Loucy (cell line): ENCODE results near the gene MACROD2.
"Not testable (repeated sequence)": the region's sequence is repeated elsewhere in the genome, so short reads cannot be mapped to it uniquely, and the experiment has no call there.

Experiments used
- H2AFZ ChIP-seq: fragments of 200-600 bp; sonication (generic); 2 replicates; pipeline ENCODE4 v1.6.0; 2016; ENCODE audit warnings: antibody characterized with exemption, mild to moderate bottlenecking, low read length, moderate library complexity
- H3F3A ChIP-seq: fragments of 200-600 bp; 2 replicates; pipeline ENCODE4 v1.6.0; 2016; ENCODE audit warnings: antibody characterized with exemption, low read depth, mild to moderate bottlenecking
- H3K27me3 ChIP-seq: fragments of 200-600 bp; sonication (generic); 2 replicates; pipeline ENCODE4 v1.6.1; 2014; ENCODE audit warnings: low read length, mild to moderate bottlenecking; ENCODE audit not compliant: insufficient read depth, poor library complexity, severe bottlenecking
- H3K36me3 ChIP-seq: fragments of 200-600 bp; sonication (generic); 2 replicates; pipeline ENCODE4 v1.6.1; 2016; ENCODE audit warnings: low read length; ENCODE audit not compliant: insufficient read depth
- H3K4me1 ChIP-seq: fragments of 200-600 bp; sonication (generic); 2 replicates; pipeline ENCODE4 v1.5.1; 2014; ENCODE audit warnings: low read length, mild to moderate bottlenecking; ENCODE audit not compliant: insufficient read depth, poor library complexity, severe bottlenecking
- H3K4me2 ChIP-seq: fragments of 200-600 bp; sonication (generic); 2 replicates; pipeline ENCODE4 v1.6.0; 2014; ENCODE audit warnings: antibody characterized with exemption, low read length, low read depth, mild to moderate bottlenecking; ENCODE audit not compliant: poor library complexity, severe bottlenecking
- H3K4me3 ChIP-seq: fragments of 200-600 bp; sonication (generic); 2 replicates; pipeline ENCODE4 v1.5.1; 2014; ENCODE audit warnings: low read length, mild to moderate bottlenecking, mixed read lengths; ENCODE audit not compliant: poor library complexity, severe bottlenecking
- H3K79me2 ChIP-seq: fragments of 200-600 bp; sonication (generic); 2 replicates; pipeline ENCODE4 v1.6.1; 2014; ENCODE audit warnings: low read length; ENCODE audit not compliant: insufficient read depth
- H3K9ac ChIP-seq: fragments of 200-600 bp; sonication (generic); 2 replicates; pipeline ENCODE4 v1.6.0; 2014; ENCODE audit warnings: mild to moderate bottlenecking, low read depth, low read length, moderate library complexity; ENCODE audit not compliant: poor library complexity, severe bottlenecking
- H3K9me2 ChIP-seq: fragments of 200-600 bp; sonication (generic); replicated peaks from 2 replicates; pipeline ENCODE4 v1.6.1; 2016; ENCODE audit warnings: low read depth, low read length, mixed read lengths
- H3K9me3 ChIP-seq: fragments of 200-600 bp; sonication (generic); 2 replicates; pipeline ENCODE4 v1.6.1; 2014; ENCODE audit warnings: mild to moderate bottlenecking, antibody characterized with exemption, low read length, low read depth; ENCODE audit not compliant: insufficient read depth
- H4K20me1 ChIP-seq: fragments of 200-600 bp; sonication (generic); 2 replicates; pipeline ENCODE4 v1.6.0; 2014; ENCODE audit warnings: antibody characterized with exemption, low read length, mild to moderate bottlenecking; ENCODE audit not compliant: insufficient read depth, poor library complexity, severe bottlenecking
- EZH2phosphoT487 ChIP-seq: fragments of 200-600 bp; IDR thresholded peaks from 2 replicates; pipeline ENCODE4 v1.6.1; 2018; ENCODE audit warnings: antibody characterized with exemption, mild to moderate bottlenecking, moderate library complexity, borderline replicate concordance
- TF ChIP-seq, protein P1 (sequence below): fragments of 200-600 bp; sonication (generic); conservative IDR thresholded peaks from 2 replicates; pipeline ENCODE4 v1.5.1; 2014; ENCODE audit warnings: mild to moderate bottlenecking, antibody characterized with exemption, low read length

Gene MACROD2

DNA sequence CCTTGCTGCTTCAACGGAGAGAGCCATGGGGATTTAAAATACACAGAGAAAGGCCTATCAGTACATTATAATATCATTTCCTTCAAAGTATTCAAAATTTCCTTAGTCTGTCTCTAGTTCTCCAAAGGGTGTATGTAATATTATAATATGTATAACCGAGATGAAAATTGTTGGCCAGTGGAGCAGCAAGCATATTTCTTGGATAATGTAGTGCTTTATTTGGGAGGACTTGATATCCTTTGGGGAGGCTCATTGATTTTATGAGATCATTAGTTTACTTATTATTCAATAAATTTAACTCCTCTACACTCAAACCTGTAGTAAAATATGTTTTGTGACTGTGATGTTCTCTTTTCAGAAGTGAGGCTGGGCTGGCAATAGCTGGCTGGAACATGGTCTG is 1145.0 kb downstream of the MACROD2 start:
- Histone ChIP-seq H4K20me1 (no peaks in the 10 kb centered on the region), H3K27me3 (no peaks in the 10 kb centered on the region), H2AFZ (no peak overlapping the region), H3K79me2 (no peaks in the 10 kb centered on the region), H3K36me3 (no peaks in the 10 kb centered on the region), H3K4me3 (no peak overlapping the region), H3K9me2 (no peaks in the 10 kb centered on the region), H3K4me1 (no peaks in the 10 kb centered on the region), H3K4me2 (no peak overlapping the region), H3K9me3 (no peaks in the 10 kb centered on the region), H3F3A (no peaks in the 10 kb centered on the region), H3K9ac (no peak overlapping the region)
- no peak for TF ChIP-seq EZH2phosphoT487
- TF ChIP-seq, protein P1, sequence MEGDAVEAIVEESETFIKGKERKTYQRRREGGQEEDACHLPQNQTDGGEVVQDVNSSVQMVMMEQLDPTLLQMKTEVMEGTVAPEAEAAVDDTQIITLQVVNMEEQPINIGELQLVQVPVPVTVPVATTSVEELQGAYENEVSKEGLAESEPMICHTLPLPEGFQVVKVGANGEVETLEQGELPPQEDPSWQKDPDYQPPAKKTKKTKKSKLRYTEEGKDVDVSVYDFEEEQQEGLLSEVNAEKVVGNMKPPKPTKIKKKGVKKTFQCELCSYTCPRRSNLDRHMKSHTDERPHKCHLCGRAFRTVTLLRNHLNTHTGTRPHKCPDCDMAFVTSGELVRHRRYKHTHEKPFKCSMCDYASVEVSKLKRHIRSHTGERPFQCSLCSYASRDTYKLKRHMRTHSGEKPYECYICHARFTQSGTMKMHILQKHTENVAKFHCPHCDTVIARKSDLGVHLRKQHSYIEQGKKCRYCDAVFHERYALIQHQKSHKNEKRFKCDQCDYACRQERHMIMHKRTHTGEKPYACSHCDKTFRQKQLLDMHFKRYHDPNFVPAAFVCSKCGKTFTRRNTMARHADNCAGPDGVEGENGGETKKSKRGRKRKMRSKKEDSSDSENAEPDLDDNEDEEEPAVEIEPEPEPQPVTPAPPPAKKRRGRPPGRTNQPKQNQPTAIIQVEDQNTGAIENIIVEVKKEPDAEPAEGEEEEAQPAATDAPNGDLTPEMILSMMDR: no peak

DNA sequence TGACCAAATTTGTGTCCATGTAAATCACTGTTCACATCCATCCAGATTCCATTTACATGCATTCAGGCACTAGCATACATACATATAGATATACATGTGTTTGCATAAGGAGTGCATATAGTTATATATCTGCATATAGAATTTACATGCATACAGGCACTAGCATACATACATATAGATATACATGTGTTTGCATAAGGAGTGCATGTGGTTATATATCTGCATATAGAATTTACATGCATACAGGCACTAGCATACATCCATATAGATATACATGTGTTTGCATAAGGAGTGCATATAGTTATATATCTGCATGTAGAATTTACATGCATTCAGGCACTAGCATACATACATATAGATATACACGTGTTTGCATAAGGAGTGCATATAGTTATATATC is 1145.6 kb downstream of the MACROD2 start:
- H3F3A ChIP-seq, H3K36me3 ChIP-seq, H3K4me3 ChIP-seq, H3K9ac ChIP-seq, H3K9me3 ChIP-seq, H3K4me1 ChIP-seq, H3K27me3 ChIP-seq, H3K4me2 ChIP-seq, H2AFZ ChIP-seq, H3K79me2 ChIP-seq, H3K9me2 ChIP-seq, H4K20me1 ChIP-seq: not testable (repeated sequence)

- no peak overlapping the region for H3K4me2 ChIP-seq
- H3K9me3 ChIP-seq: no peaks in the 10 kb centered on the region
- no peak for TF ChIP-seq EZH2phosphoT487
- TF ChIP-seq, protein P1: no peak
- H3K4me1 ChIP-seq: no peaks in the 10 kb centered on the region
- no peaks in the 10 kb centered on the region for H3K27me3 ChIP-seq
- H3K4me3 ChIP-seq: no peak overlapping the region
- H4K20me1 ChIP-seq: no peaks in the 10 kb centered on the region
- no peak overlapping the region for H3K9ac ChIP-seq
- no peak overlapping the region for H2AFZ ChIP-seq
- no peaks in the 10 kb centered on the region for H3K9me2 ChIP-seq
- H3K79me2 ChIP-seq: no peaks in the 10 kb centered on the region
- no peaks in the 10 kb centered on the region for H3K36me3 ChIP-seq
- H3F3A ChIP-seq: no peaks in the 10 kb centered on the region
These were observed 1146.5 kb downstream of the MACROD2 start for GRCh38 chr20:15141861-15142260.

DNA sequence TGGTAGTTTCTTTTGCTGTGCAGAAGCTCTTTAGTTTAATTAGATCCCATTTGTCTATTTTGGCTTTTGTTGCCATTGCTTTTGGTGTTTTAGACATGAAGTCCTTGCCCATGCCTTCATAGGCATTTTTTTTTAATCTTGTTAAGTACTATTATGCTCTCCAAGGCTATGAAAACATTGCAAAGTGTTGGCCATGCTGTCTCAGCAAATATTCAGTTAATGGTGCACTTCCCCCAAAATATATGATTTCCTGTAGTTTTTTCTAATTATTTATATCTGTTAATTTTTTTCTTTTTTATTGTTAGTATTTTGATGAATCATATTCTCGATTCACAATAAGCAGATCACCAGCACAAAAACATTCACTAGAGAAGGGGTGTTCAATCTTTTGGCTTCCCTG is 1148.2 kb downstream of the MACROD2 start:
- Histone ChIP-seq H3K9ac (no peak overlapping the region), H3K4me1 (no peaks in the 10 kb centered on the region), H3K27me3 (no peaks in the 10 kb centered on the region), H3K9me3 (no peaks in the 10 kb centered on the region), H4K20me1 (no peaks in the 10 kb centered on the region), H3K36me3 (no peaks in the 10 kb centered on the region), H3K4me3 (no peak overlapping the region), H3K9me2 (no peaks in the 10 kb centered on the region), H2AFZ (no peak overlapping the region), H3F3A (no peaks in the 10 kb centered on the region), H3K4me2 (no peak overlapping the region), H3K79me2 (no peaks in the 10 kb centered on the region)
- TF ChIP-seq EZH2phosphoT487: no peak
